Measurements from ENCODE around the gene LRP1B. TPM values are rescaled to one million over a fixed set of nuclear protein-coding genes. Genes with fewer than 3 reads are reported as not detected.
A peak's percentile ranks its signal among the peaks of the same experiment; 100 is the strongest.
"Not testable (repeated sequence)": the region's sequence is repeated elsewhere in the genome, so short reads cannot be mapped to it uniquely, and the experiment has no call there.

LRP1B gene
- total RNA-seq, 1 donor from 2014 or later = 0.25 TPM

DNA sequence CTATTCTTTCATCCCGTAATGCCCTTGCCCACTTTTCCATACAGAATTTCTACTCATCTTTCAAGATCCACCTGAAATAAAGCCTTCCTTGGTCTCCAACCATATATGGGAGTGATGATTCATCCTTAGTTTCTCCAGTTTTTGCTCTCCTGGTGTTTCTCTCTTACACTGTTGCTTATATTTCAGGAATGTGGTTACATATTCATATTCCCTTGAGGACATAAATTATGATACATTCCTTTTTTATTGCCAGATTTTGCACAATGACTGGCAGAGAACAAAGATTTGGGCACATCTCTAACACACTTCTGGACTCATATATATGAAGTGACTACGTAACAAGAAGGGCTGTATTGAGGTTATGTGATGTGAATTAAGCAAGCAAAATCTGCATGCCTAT lies 1777.3 kb downstream of the LRP1B start:
- no peak overlapping the region for H3K27ac Mint-ChIP-seq (ENCODE audit: unreplicated experiment)
- peaks cover 7% of the 10 kb centered on the region for H3K9me3 Mint-ChIP-seq (ENCODE audit: low read depth)
- DNase-seq (ENCODE audit: low spot score) = no peak

DNA sequence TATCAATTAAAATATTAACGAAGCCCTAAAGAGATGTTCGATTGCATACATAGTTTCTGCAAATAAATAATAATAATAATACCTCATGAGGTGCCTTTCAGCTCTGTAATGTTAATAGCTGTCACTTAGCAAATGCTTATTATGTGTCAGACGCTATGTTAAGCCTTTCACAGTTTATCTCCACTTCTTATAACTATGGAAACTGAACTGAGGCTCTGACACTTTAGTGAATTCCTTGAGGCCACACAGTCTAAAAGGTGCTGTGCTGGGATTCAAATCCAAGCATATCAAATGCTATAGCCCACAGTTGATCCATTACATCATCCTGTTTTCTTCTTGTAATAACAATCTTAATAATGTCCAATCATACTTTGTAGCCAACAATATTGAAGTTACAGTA lies 1779.1 kb downstream of the LRP1B start:
- TF ChIP-seq, protein P1, sequence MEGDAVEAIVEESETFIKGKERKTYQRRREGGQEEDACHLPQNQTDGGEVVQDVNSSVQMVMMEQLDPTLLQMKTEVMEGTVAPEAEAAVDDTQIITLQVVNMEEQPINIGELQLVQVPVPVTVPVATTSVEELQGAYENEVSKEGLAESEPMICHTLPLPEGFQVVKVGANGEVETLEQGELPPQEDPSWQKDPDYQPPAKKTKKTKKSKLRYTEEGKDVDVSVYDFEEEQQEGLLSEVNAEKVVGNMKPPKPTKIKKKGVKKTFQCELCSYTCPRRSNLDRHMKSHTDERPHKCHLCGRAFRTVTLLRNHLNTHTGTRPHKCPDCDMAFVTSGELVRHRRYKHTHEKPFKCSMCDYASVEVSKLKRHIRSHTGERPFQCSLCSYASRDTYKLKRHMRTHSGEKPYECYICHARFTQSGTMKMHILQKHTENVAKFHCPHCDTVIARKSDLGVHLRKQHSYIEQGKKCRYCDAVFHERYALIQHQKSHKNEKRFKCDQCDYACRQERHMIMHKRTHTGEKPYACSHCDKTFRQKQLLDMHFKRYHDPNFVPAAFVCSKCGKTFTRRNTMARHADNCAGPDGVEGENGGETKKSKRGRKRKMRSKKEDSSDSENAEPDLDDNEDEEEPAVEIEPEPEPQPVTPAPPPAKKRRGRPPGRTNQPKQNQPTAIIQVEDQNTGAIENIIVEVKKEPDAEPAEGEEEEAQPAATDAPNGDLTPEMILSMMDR (IDR thresholded peaks at IDR 0.05) = no peak
- peaks cover 1% of the 10 kb centered on the region for H3K36me3 Mint-ChIP-seq (ENCODE audit: low read depth)
- H3K27me3 Mint-ChIP-seq (ENCODE audit: low read depth) = peaks cover 3% of the 10 kb centered on the region
- H3K4me1 Mint-ChIP-seq (ENCODE audit: low read depth) = peaks cover 9% of the 10 kb centered on the region
- no peak overlapping the region for H3K27ac Mint-ChIP-seq (ENCODE audit: unreplicated experiment)
- no peak for DNase-seq (ENCODE audit: low spot score)
- peaks cover 7% of the 10 kb centered on the region for H3K9me3 Mint-ChIP-seq (ENCODE audit: low read depth)
- H3K4me3 Mint-ChIP-seq (ENCODE audit: unreplicated experiment) = no peak overlapping the region

More for the DNA sequence above, 1777.3 kb downstream of the LRP1B start:
- peaks cover 1% of the 10 kb centered on the region for H3K27me3 Mint-ChIP-seq (ENCODE audit: low read depth)
- H3K4me1 Mint-ChIP-seq (ENCODE audit: low read depth) = peaks cover 9% of the 10 kb centered on the region
- H3K4me3 Mint-ChIP-seq (ENCODE audit: unreplicated experiment) = no peak overlapping the region
- TF ChIP-seq, protein P1 (IDR thresholded peaks at IDR 0.05) = no peak
- H3K36me3 Mint-ChIP-seq (ENCODE audit: low read depth) = peaks cover 1% of the 10 kb centered on the region

DNA sequence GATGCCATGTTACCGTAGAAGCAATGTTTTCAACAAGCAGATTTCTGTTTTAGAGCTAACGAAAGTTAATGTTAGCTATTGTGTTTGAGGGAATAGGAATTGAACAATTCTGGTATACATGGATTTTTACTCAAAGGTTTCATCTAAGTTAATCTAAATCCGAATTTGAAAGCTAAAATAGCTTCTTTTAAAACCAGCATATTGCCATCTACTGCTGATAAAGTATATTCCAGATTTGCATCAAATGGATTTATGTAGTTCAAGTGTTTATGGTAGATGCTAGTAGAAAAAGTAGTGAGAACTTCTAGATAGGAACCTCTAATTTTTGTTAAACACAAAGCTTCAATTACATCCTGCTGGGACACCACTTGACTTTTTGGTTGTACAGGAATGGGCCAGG lies 1781.1 kb downstream of the LRP1B start:
- Mint-ChIP-seq H3K27ac (ENCODE audit: unreplicated experiment) (no peak overlapping the region), H3K9me3 (ENCODE audit: low read depth) (peaks cover 7% of the 10 kb centered on the region), H3K27me3 (ENCODE audit: low read depth) (peaks cover 3% of the 10 kb centered on the region), H3K4me3 (ENCODE audit: unreplicated experiment) (no peak overlapping the region), H3K36me3 (ENCODE audit: low read depth) (peaks cover 1% of the 10 kb centered on the region), H3K4me1 (ENCODE audit: low read depth) (peaks cover 9% of the 10 kb centered on the region)
- TF ChIP-seq, protein P1 (IDR thresholded peaks at IDR 0.05) = peak; percentile 65
- DNase-seq (ENCODE audit: low spot score) = no peak

DNA sequence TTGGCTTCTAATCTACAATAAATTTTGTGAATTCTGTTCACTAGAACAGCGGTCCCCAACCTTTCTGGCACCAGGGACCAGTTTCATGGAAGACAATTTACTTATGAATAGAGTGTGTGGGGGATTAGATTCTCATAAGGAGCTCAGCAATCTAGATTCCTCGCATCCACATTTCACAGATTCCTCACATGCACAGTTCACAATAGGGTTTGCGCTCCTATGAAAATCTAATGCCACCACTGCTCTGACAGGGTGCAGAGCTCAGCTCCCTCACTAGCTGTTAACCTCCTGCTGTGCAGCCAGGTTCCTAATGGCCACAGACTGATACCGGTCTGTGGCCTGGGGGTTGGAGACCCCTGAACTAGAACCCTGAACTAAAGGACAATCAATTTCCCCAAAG lies 1782.0 kb downstream of the LRP1B start:
- H3K27ac Mint-ChIP-seq (ENCODE audit: unreplicated experiment) = no peak overlapping the region
- DNase-seq (ENCODE audit: low spot score) = no peak
- peaks cover 4% of the 10 kb centered on the region for H3K9me3 Mint-ChIP-seq (ENCODE audit: low read depth)

DNA sequence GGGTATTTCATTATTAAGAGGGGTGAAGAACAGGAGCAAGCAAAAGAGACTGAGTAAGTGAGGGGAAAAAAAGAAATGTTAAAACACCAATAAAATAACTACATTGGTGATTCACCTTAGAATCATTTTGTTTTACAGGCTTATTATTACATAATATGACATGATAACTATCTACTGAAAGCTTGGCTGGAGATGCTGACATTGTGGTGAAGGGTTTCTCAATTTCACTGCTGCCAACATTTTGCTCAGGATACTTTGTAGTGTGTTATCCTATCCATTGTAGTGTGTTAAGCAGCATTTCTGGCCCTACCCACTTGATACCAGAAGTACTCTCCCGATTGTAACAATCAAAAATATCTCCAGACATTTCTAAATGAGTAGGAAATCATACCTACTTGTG lies 1786.0 kb downstream of the LRP1B start:
- Mint-ChIP-seq H3K36me3 (ENCODE audit: low read depth) (no peaks in the 10 kb centered on the region), H3K4me3 (ENCODE audit: unreplicated experiment) (no peak overlapping the region), H3K4me1 (ENCODE audit: low read depth) (no peaks in the 10 kb centered on the region), H3K27ac (ENCODE audit: unreplicated experiment) (no peak overlapping the region), H3K27me3 (ENCODE audit: low read depth) (peaks cover 6% of the 10 kb centered on the region), H3K9me3 (ENCODE audit: low read depth) (no peaks in the 10 kb centered on the region)
- TF ChIP-seq, protein P1 (IDR thresholded peaks at IDR 0.05) = no peak
- no peak for DNase-seq (ENCODE audit: low spot score)

More for the DNA sequence above, 1782.0 kb downstream of the LRP1B start:
- TF ChIP-seq, protein P1 (IDR thresholded peaks at IDR 0.05) = no peak
- Mint-ChIP-seq H3K4me1 (ENCODE audit: low read depth) (peaks cover 6% of the 10 kb centered on the region), H3K4me3 (ENCODE audit: unreplicated experiment) (no peak overlapping the region), H3K27me3 (ENCODE audit: low read depth) (peaks cover 3% of the 10 kb centered on the region), H3K36me3 (ENCODE audit: low read depth) (peaks cover 1% of the 10 kb centered on the region)

DNA sequence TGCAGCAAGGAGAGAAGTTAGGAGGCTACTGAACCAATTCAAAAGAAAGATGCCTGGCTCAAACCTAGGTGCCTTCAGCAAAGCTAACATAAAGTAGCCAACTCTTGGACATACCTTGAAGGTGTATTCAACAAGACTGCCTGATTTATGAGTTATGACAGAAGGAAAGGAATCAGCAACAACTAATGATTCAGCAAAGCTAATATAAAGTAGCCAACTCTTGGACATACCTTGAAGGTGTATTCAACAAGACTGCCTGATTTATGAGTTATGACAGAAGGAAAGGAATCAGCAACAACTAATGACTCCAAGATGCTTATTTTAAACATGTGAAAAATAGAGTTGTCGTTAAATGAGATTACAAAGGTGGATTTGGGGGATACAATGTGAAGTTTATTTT lies 1786.5 kb downstream of the LRP1B start:
- not testable (repeated sequence) for H3K36me3 Mint-ChIP-seq (ENCODE audit: low read depth); H3K9me3 Mint-ChIP-seq (ENCODE audit: low read depth); H3K4me3 Mint-ChIP-seq (ENCODE audit: unreplicated experiment)

More for the DNA sequence above, 1786.5 kb downstream of the LRP1B start:
- not testable (repeated sequence) for H3K27ac Mint-ChIP-seq (ENCODE audit: unreplicated experiment); DNase-seq (ENCODE audit: low spot score); H3K4me1 Mint-ChIP-seq (ENCODE audit: low read depth); H3K27me3 Mint-ChIP-seq (ENCODE audit: low read depth)
